IPS-18a (cell line): ENCODE results near the gene NFE2.

Experiments
- H3K27ac ChIP-seq: one replicate; pipeline ENCODE4 v1.5.1; 2013; ENCODE audit warnings: low read length
- H3K27me3 ChIP-seq: one replicate; pipeline ENCODE4 v1.6.1; 2013; ENCODE audit warnings: mild to moderate bottlenecking, low read length; ENCODE audit not compliant: control insufficient read depth, insufficient read depth
- H3K36me3 ChIP-seq: one replicate; pipeline ENCODE4 v1.6.1; 2013; ENCODE audit warnings: low read depth, low read length; ENCODE audit not compliant: control insufficient read depth
- H3K4me1 ChIP-seq: one replicate; pipeline ENCODE4 v1.6.1; 2013; ENCODE audit warnings: low read depth, low read length; ENCODE audit not compliant: control insufficient read depth
- H3K4me3 ChIP-seq: one replicate; pipeline ENCODE4 v1.5.1; 2013; ENCODE audit warnings: low read length
- H3K9ac ChIP-seq: one replicate; pipeline ENCODE4 v1.6.1; 2013; ENCODE audit warnings: mild to moderate bottlenecking, low read length, moderate library complexity
- H3K9me3 ChIP-seq: one replicate; pipeline ENCODE4 v1.6.1; 2013; ENCODE audit warnings: low read depth, low read length; ENCODE audit not compliant: control insufficient read depth

Gene NFE2

DNA sequence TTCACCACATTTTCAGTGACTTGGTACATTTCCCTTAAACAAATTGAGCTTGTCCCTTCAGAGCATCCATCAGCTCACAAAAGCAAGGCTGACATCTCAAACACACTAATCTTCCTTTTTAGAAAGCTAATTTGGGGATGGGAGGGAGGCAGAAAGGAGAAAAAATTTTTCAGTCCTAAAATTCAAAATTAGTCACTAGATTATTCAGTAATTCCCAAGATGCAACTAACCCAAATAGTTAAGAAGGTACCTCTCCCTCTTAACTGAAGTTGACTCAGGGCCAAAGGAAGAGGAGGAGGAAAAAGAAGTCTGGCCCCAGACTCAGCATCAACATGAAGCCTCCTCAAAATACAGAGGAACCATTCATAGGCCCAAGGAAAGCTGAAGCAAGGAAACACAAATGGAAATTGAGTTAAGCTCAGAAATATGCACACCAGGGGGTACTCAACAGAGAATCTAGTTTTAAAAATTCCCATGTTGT is 42.6 kb downstream of the NFE2 start:
- Histone ChIP-seq H3K4me1 (peaks cover 45% of the 10 kb centered on the region), H3K4me3 (peak overlapping the region; percentile 69)

DNA sequence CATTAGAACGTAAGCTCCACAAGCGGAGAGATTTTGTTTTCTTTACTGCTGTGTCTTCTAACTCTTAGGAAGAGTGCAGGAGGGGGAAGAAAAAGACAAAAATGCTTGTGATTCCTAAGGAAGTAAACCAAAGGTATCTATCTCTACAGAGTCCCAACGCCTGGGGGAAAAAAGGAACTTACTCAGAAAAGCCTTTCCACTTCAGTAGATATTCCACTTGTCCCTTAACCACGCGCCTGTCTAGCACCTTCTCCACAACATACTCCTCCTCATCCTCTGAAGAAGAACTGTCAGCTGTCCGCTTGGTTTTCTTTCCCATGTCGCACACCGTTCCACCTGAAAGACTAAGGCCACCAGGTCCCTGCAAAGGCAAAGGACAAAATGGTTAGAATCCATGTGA is 43.5 kb downstream of the NFE2 start:
- H3K27ac ChIP-seq: peak overlapping the region; percentile 99
- H3K4me1 ChIP-seq: peaks cover 41% of the 10 kb centered on the region
- no peaks in the 10 kb centered on the region for H3K9me3 ChIP-seq
- no peaks in the 10 kb centered on the region for H3K27me3 ChIP-seq
- no peak overlapping the region for H3K4me3 ChIP-seq
- peaks cover 38% of the 10 kb centered on the region for H3K36me3 ChIP-seq
- peak overlapping the region; percentile 91 for H3K9ac ChIP-seq

More for the DNA sequence above, 42.6 kb downstream of the NFE2 start:
- H3K27ac ChIP-seq: peak overlapping the region; percentile 99
- no peaks in the 10 kb centered on the region for H3K9me3 ChIP-seq
- H3K27me3 ChIP-seq: no peaks in the 10 kb centered on the region
- peak overlapping the region; percentile 91 for H3K9ac ChIP-seq
- H3K36me3 ChIP-seq: peaks cover 33% of the 10 kb centered on the region

DNA sequence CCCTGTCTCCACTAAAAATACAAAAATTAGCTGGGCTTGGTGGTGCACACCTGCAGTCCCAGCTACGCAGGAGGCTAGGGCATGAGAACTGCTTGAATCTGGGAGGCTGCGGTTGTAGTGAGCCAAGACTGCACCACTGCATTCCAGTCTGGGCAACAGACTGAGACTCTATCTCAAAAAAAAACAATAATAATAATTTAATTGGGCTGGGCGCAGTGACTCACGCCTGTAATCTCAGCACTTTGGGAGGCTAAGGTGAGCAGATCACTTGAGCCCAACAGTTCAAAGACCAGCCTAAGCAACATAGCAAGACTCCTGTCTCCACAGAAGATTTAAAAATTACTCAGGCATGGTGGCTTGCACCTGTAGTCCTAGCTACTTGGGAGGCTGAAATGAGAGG is 47.6 kb downstream of the NFE2 start:
- Histone ChIP-seq H3K9ac (no peak overlapping the region), H3K36me3 (peaks cover 54% of the 10 kb centered on the region), H3K27me3 (no peaks in the 10 kb centered on the region), H3K9me3 (no peaks in the 10 kb centered on the region), H3K27ac (no peak overlapping the region), H3K4me1 (peaks cover 13% of the 10 kb centered on the region), H3K4me3 (no peak overlapping the region)

DNA sequence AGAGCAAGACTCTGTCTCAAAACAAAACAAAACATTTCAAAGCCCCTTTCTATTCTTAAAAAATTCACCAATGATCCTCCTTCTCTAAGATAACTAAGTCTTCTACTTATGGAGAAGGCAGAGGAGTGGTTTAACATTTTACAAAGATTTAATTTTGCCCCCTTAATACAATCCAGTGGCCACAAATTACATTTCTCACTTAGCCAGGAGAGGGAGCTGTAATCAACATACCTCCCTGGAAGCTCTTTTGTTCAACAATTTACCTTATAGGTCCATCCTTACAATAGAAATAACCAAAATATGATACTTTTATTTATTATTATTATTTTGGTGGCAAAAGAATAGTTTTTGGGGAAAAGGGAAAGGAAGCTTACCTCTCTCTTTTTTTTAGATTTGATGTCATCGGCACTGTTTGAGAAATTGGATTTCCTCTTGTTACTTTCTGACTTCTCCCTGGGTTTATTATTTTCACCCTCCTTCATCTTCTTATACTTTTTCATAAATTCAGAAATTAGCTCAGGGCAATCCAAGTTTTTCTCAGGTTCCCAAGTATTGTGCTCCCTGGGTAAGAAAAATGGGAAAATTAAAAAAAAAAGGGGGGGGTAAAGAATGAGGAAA is 49.0 kb downstream of the NFE2 start:
- H3K27me3 ChIP-seq: no peaks in the 10 kb centered on the region
- H3K4me1 ChIP-seq: no peaks in the 10 kb centered on the region
- peaks cover 55% of the 10 kb centered on the region for H3K36me3 ChIP-seq
- no peak overlapping the region for H3K9ac ChIP-seq
- no peak overlapping the region for H3K4me3 ChIP-seq
- H3K27ac ChIP-seq: no peak overlapping the region
- no peaks in the 10 kb centered on the region for H3K9me3 ChIP-seq

DNA sequence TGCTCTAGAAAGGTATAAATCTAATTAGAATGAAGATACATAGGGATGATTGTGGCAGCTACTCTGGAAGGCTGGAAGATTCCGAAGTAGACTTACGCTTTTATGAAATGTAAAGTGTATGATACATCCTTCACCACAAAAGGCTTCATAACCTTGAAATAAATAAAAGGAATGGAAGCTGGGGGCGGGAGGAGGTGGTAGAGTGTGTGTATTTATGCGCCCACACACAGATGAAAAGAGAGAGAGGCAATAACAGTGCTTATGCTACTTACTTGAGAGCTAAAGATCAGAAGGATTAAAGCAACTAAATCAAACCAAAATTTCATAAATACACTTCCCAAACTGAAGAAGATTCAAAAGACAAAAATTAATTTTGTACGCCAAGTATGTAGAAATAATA is 51.3 kb downstream of the NFE2 start:
- no peak overlapping the region for H3K9ac ChIP-seq
- H3K4me3 ChIP-seq: no peak overlapping the region
- no peaks in the 10 kb centered on the region for H3K27me3 ChIP-seq
- no peaks in the 10 kb centered on the region for H3K4me1 ChIP-seq
- peaks cover 47% of the 10 kb centered on the region for H3K36me3 ChIP-seq
- H3K9me3 ChIP-seq: no peaks in the 10 kb centered on the region
- no peak overlapping the region for H3K27ac ChIP-seq

DNA sequence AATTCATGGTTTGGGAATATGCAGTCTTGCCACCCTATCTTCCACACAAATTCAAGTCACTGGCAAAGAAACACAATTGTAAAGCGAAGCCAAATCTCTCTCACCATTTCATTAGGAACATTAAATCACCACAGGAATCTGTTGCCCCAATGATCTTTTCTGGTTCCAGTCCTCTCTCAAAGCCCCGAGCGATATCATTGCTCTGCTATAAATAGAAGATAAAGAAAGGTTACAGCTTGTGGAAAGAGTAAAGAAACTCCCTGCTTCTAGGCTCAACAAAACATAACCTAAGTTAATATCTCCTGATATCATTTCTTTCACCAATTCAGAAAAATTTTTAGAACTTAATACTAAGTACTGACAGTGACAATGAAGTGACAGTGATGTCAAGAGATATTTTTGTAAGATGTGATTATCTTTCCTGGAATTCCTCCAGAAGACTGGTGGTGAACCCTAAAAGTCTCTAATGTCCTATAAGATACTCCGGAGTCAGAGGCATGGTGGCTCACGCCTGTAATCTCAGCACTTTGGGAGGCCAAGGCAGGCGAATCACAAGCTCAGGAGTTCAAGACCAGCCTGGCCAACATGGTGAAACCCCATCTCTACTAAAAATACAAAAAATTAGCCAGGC is 54.7 kb downstream of the NFE2 start:
- H3K27ac ChIP-seq: no peak overlapping the region
- H3K9ac ChIP-seq: no peak overlapping the region
- H3K9me3 ChIP-seq: no peaks in the 10 kb centered on the region
- no peaks in the 10 kb centered on the region for H3K27me3 ChIP-seq
- H3K4me3 ChIP-seq: no peak overlapping the region
- H3K36me3 ChIP-seq: peaks cover 56% of the 10 kb centered on the region
- no peaks in the 10 kb centered on the region for H3K4me1 ChIP-seq
